GM19467 (cell line): ENCODE measurements around the gene HDAC1.
"Not testable (repeated sequence)": the region's sequence is repeated elsewhere in the genome, so short reads cannot be mapped to it uniquely, and the experiment has no call there.

ENCODE experiments used
- ATAC-seq: cut with Tn5 transposase; IDR thresholded peaks from one replicate; pipeline ENCODE4 v1.9.1; 2021; ENCODE audit warnings: mild to moderate bottlenecking, moderate library complexity; ENCODE audit not compliant: unreplicated experiment

HDAC1 gene

GRCh38 chr1:32273391-32274208 lies 18.3 kb upstream of the HDAC1 start:
- no peak for ATAC-seq

GRCh38 chr1:32274646-32275340 lies 17.1 kb upstream of the HDAC1 start:
- ATAC-seq: no peak

GRCh38 chr1:32275424-32275823 lies 16.5 kb upstream of the HDAC1 start:
- ATAC-seq: no peak

GRCh38 chr1:32276032-32276782 lies 15.7 kb upstream of the HDAC1 start:
- ATAC-seq: no peak

GRCh38 chr1:32284777-32285176 lies 7.1 kb upstream of the HDAC1 start:
- ATAC-seq: not testable (repeated sequence)

- no peak for ATAC-seq
These were observed 6.2 kb upstream of the HDAC1 start for GRCh38 chr1:32285658-32286057.

- ATAC-seq: no peak
These were observed 5.1 kb upstream of the HDAC1 start for GRCh38 chr1:32286763-32287162.

GRCh38 chr1:32289256-32289655 lies 2.6 kb upstream of the HDAC1 start:
- ATAC-seq: no peak

- no peak for ATAC-seq
These were observed 657 bp upstream of the HDAC1 start for GRCh38 chr1:32291145-32291707.

- ATAC-seq: not testable (repeated sequence)
These were observed 6.3 kb downstream of the HDAC1 start for GRCh38 chr1:32298211-32298610.

- no peak for ATAC-seq
These were observed 7.4 kb downstream of the HDAC1 start for GRCh38 chr1:32299327-32299726.

- ATAC-seq: no peak
These were observed 11.5 kb downstream of the HDAC1 start for GRCh38 chr1:32303358-32303757.

- no peak for ATAC-seq
These were observed 12.2 kb downstream of the HDAC1 start for GRCh38 chr1:32303997-32304622.

GRCh38 chr1:32305310-32305709 lies 13.4 kb downstream of the HDAC1 start:
- no peak for ATAC-seq

- no peak for ATAC-seq
These were observed 15.4 kb downstream of the HDAC1 start for GRCh38 chr1:32307324-32307723.

- no peak for ATAC-seq
These were observed 18.1 kb downstream of the HDAC1 start for GRCh38 chr1:32309960-32310359.

GRCh38 chr1:32311709-32312393 lies 20.0 kb downstream of the HDAC1 start:
- no peak for ATAC-seq

- no peak for ATAC-seq
These were observed 25.0 kb downstream of the HDAC1 start for GRCh38 chr1:32316903-32317277.

GRCh38 chr1:32318127-32318869 lies 26.4 kb downstream of the HDAC1 start:
- ATAC-seq: no peak
